ENCODE measurements around the gene SLC9A9.

SLC9A9 gene

GRCh38 chr3:143382816-143383215 lies 465.5 kb downstream of the SLC9A9 start:
- no peak for DNase-seq

DNA sequence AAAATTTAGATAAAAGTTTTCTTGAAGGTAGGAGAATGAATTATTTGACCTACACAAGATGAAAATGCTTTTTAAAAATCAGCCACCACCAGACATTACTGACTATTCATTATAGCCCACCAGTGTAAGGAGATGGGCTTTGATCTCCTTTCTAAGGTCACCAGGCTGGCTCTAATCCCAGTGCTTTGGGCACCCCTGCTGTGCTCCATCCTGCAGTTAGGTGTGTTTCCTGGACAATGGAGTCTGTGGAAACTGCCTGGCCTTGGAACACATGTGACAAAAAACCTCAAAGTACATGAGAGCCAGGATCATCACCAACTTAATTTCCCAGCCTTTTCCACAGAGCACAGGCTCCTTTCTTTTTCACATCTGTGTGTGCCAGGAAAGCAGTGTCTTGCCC lies 467.8 kb downstream of the SLC9A9 start:
- no peak for DNase-seq

GRCh38 chr3:143375698-143376097 lies 472.6 kb downstream of the SLC9A9 start:
- no peak for DNase-seq

DNA sequence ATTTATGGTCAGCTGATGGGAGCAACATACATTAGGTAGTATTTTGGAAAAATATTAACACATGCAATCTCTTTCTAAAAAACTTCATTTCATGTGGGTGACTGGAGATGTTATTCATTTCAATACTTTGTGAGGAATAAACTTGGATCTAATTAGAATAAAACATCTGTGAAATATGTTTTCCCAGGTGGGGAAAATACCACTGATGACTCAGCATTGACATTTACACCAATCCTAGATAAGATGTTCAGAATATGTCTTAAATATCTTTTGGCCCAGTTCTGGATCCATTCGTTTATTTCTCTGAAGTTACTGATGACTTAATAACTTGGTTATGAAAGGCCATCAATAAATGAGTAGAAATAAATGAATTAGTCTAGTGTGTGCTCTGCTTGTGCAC lies 481.1 kb downstream of the SLC9A9 start:
- no peak for DNase-seq

DNA sequence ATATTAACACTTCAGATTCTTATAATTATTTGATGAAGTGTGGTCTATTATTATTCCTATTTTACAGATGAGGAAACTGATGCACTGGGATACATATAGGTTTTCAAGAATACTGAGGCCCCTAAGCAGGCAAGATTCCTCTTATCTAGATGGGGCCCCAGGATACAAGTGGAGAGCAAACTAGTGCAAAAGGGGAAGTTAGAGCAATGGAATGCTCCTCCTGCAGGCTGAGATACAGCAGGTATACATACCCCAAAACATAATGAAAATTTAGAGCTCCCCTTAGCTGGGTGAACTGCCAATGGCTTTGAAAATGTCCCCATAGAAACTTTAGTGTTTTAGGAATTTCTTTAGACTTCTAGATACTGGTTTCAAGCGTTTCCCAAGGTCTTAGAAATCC lies 481.6 kb downstream of the SLC9A9 start:
- DNase-seq = no peak

- DNase-seq = no peak
These were observed 484.3 kb downstream of the SLC9A9 start for GRCh38 chr3:143363949-143364348.

DNA sequence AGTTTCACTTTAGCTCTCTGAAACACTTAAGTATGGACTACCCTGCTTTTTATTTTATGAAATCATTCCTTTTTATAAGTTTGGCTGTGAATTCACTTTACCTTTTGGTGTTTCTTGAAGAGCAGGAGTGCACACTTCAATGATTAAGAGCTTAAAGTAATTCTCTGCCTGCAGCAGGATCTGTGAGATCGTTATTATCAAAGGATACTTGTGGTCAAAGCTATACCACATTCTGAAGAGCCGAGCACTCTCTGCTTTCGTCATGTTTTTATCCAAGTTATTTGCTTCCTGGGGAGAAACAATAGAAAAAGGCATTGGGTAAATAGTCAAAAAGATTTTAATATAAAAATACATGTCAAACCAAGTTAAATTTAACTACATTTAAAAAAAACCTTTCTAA lies 485.0 kb downstream of the SLC9A9 start:
- no peak for DNase-seq

GRCh38 chr3:143362115-143362991 lies 485.9 kb downstream of the SLC9A9 start:
- DNase-seq = no peak

DNA sequence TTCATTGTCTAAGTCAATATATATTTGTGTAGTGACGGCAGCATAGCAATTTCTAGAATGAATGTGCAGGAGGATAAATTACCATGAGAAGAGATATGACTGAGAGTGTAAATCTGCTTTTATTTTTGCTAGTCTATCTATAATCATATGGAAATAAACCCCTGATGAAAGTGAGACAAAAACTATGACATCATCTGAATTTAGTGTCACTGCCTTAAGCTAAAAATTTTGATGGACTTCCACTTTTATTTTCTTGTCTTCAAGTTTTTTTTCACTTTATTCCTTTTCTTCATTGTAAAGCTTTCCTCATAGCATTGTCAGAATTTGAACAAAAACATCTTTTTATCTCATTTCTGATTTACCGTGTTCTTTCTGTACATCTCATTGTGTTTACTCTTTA lies 486.7 kb downstream of the SLC9A9 start:
- no peak for DNase-seq

DNA sequence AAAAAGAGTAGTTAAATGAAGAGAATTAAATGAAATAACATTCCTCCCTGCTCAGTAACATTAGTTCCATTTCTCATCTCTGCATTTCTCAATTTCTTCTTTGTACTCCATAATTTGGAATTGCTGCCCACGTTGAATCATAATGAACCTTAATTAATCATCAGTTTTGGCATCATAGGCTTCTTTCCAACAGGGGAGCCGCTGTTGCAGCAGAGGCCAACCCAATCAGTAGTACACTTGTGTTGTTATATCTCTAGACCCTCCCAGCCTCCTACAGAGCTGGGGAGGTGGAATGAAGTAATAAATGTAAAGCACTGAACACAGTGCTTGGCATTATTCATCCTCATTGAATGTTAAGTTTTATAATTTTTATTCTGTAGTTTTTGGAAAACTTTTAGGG lies 488.0 kb downstream of the SLC9A9 start:
- DNase-seq = no peak

DNA sequence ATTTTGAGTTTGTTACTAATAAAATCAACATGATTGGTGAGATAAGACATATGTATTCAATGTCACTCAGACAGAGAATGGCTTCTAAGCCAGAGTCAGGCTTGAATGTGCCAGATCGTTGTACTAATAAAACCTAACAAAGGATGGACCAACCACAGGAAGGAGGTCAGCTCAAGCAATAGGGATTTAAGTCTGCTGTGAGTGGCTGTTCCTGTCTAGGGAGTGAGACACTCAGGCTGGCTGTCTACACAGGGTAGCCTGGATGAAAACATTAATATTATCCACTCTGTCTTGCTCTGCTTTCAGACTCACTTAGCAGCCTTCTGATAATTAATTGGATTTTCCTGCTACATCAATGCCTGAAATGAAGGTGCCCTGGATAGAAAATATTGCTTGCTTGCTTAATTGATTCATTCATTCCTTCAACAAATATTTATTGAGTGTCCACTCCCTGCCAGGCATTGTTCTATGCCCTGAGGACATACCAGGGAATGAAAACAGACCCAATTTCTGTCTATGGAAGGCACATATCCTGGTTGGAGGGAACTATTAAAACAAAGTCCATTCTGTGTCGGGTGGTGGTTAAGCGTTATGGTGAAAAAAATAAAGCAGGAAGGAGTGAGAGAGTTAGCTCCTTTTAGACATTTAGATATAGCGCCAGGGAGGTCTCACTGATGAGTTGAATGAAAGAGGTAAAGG lies 489.3 kb downstream of the SLC9A9 start:
- DNase-seq = no peak

DNA sequence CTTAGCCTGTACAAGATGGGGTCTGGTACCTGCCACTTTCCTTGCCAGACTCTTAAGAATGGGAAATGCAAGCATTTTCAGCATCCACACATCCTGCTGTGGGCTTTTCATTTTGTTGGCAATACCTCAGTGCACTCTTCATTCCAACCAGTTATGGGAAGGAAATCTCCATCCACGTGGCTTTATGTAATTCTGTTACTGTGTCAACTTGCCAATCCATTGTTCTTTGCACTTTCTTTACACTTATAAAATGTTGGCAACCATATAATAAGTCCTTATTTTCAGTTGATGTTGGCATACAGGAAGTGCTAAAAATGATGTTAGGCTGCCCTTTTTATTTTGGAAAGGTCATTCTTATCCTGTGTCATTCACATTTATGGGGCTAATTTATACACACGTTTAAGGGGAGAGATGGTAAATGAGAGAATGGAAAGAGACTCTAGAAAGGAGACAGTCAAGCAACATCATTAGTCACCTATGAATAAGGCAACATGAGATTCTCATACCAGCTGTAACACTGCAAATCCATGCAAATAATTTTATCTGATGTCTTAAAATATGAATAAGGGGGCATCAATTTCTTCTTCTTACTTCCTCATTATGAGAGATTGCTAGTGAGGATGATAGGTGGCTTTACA lies 490.0 kb downstream of the SLC9A9 start:
- no peak for DNase-seq

DNA sequence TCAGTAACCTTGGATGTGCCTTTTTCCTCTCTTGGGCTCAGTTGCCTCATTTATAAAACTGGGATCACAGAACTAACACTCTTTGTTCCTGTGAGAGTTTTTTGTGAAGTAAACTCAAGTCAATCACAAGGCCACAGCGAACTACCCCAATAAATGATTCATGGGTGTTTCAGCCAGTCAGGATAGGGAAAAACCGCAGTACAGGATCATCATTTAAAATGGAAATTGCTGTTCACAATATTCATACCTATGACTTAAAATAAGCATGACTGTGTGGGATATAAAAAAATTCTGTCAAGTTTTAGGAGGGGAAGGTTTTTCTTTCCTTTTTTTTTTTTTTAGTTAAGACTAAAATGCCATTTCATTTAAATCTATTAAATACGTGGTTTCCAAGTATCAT lies 490.6 kb downstream of the SLC9A9 start:
- DNase-seq = no peak

GRCh38 chr3:143356839-143357238 lies 491.4 kb downstream of the SLC9A9 start:
- no peak for DNase-seq

DNA sequence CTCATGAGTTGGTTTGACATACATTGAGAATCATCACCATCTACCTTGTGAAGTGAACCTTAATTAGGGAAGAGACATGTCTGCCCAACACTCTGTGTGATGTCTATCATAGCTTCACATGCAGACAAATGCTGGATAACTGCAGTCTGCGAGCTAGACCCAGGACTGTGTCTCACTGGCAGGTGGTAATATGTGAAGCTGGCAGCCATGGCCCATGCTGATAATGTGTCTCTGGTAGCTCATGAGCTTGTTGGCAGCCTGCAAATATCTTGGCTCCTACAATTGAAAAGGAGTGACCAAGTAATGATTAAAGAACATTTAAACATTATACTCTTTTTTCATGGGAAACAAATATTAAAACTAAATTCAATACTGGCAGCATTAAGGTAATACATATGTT lies 493.9 kb downstream of the SLC9A9 start:
- no peak for DNase-seq

- DNase-seq = no peak
These were observed 495.3 kb downstream of the SLC9A9 start for GRCh38 chr3:143352850-143353550.

- DNase-seq = no peak
These were observed 496.2 kb downstream of the SLC9A9 start for GRCh38 chr3:143351895-143352608.

GRCh38 chr3:143351354-143351753 lies 496.9 kb downstream of the SLC9A9 start:
- DNase-seq = no peak

GRCh38 chr3:143349455-143349854 lies 498.8 kb downstream of the SLC9A9 start:
- DNase-seq = no peak

- no peak for DNase-seq
These were observed 499.6 kb downstream of the SLC9A9 start for GRCh38 chr3:143348486-143349327.

- no peak for DNase-seq
These were observed 503.6 kb downstream of the SLC9A9 start for GRCh38 chr3:143344516-143345165.

Measured in DMS79 treated with DMSO at 0.1 percent for 48 hours (cell line).